HG03280 (cell line): Measurements from ENCODE around the gene AVPR2.

ENCODE experiments used
- ATAC-seq: cut with Tn5 transposase; IDR thresholded peaks from one replicate; pipeline ENCODE4 v1.9.1; 2021; ENCODE audit warnings: mild to moderate bottlenecking, moderate library complexity; ENCODE audit not compliant: unreplicated experiment

The AVPR2 gene

GRCh38 chrX:153948847-153949805, 44.7 kb downstream of the AVPR2 start:
- no peak for ATAC-seq

GRCh38 chrX:153950127-153950526, 45.7 kb downstream of the AVPR2 start:
- no peak for ATAC-seq

- no peak for ATAC-seq
Observed at GRCh38 chrX:153951683-153952372, 47.4 kb downstream of the AVPR2 start.

- no peak for ATAC-seq
Observed at GRCh38 chrX:153952373-153953026, 48.0 kb downstream of the AVPR2 start.

- ATAC-seq: no peak
Observed at GRCh38 chrX:153953342-153953830, 48.9 kb downstream of the AVPR2 start.

GRCh38 chrX:153953892-153954557, 49.6 kb downstream of the AVPR2 start:
- no peak for ATAC-seq

- no peak for ATAC-seq
Observed at GRCh38 chrX:153954558-153955227, 50.2 kb downstream of the AVPR2 start.

- no peak for ATAC-seq
Observed at GRCh38 chrX:153955228-153955732, 50.8 kb downstream of the AVPR2 start.

GRCh38 chrX:153956044-153956907, 51.8 kb downstream of the AVPR2 start:
- ATAC-seq: no peak
